Hematopoietic multipotent progenitor cell treated with erythropoietin and hydrocortisone succinate and interleukin-3 and kit ligand, for 8 days (in vitro differentiated cells): Measurements from ENCODE around the gene CACNA2D3.

Experiments
- DNase-seq: peaks from one replicate; pipeline ENCODE4 v3.0.0-alpha.2; 2015

The CACNA2D3 gene

DNA sequence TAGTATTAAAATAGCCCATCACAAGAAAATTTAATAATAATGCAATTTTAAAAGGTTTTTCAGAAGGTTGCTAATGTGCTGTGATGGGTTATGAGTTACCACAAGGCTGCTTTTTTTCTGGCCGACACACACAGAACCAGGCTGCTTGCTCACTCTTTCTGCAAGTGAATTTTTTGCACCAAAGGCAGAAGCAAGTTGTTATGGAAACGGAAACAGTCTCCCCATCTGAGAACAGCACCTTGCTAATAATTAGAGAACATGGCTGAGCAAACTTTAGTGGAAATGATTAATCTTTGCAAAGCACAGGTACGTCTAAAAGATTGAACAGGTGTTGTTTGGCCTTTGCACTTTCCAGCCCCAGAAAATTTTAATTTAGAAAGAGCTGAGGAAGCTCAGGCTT, 51.0 kb downstream of the CACNA2D3 start:
- no peak for DNase-seq

DNA sequence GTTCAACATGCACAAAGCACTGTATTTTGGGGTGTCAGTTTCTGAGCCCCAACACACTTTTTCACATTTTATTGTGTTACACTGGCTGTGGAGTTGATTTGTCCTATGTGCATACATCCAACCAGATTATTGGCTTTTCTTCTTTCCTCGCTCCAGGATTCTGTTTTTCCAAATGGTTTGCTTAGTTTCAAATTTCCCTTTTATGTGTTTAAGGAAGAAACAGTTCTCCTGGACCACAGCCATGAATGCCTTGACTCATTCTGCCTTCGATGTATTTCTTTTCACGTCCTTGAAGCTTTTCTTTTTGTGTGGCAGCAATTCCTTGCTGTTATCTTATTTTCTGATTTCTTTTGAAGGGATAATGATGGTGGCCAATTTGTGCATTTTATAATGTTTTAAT, 53.8 kb downstream of the CACNA2D3 start:
- no peak for DNase-seq

DNA sequence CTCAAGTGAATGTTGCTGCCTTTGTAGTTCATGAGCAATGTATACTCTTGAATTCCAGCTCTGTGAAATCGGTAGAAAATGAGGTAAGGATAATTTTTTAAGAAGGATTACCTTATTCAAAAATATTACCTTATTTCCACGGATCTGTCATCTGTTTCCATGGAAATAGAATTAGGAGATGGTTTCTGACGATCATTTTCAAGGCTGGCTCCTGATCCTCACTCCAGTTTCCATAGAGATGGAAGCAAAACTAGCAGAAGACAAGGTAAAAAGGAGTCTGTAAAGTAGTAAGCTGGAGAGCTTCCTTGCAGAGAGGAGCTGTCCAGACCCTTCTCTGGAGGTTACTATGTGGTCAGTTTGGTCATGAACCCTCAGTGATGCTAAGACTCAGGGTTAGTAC, 55.5 kb downstream of the CACNA2D3 start:
- no peak for DNase-seq

DNA sequence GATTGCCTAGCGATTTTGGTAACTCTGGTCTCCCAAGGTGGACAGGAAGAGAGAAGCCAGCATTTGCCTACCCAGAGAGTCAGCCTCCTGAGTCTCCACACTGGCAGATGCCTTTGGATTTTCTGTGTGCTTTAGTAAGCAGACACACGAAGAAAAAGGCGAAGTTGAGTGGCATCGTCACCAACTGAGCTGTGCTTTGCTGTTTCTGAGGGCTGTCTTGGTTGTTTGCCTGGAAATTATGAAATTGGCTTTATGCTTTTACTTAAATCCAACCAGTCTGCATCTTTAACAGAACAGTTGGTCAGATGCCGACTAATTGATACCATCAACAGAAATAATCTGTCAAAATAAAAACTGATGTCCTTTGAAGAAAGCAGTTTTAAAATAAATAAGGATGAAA, 56.0 kb downstream of the CACNA2D3 start:
- DNase-seq: no peak

DNA sequence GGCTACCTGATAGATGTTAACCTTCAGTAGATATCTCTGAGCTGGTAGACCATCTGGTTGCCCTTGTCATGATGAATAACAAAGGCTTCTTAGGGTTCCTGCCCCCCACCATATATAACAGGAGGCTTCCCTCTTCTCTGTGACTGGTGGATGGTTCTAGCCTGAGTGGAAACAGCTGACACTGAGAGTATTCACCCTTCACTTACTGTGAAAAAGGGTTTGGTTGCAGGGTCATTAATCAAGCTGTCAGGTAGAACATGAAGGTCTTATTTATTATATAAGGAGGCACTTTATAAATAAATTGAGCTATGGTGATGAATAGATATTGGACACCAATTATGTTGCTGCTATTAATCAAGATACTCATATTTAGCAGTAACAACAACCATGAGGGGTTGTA, 58.6 kb downstream of the CACNA2D3 start:
- DNase-seq: no peak

DNA sequence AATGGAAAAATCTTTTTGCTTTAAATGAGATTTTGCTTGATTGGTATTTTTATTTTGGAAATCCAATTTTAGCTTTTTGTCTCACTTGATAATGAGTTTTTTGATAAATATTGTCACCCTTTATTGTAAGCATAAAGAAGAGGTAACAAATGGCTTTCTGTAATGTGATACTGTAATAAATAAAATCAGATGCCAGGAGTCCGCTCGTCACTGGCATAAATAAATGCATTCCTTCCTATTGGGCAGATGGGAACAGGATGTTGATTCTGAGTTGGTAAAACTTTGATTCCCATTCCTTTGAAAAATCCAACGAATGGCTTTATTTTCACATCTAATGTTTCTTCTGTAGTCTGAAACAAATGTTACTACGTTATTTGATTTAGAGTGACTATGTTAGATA, 59.9 kb downstream of the CACNA2D3 start:
- no peak for DNase-seq

DNA sequence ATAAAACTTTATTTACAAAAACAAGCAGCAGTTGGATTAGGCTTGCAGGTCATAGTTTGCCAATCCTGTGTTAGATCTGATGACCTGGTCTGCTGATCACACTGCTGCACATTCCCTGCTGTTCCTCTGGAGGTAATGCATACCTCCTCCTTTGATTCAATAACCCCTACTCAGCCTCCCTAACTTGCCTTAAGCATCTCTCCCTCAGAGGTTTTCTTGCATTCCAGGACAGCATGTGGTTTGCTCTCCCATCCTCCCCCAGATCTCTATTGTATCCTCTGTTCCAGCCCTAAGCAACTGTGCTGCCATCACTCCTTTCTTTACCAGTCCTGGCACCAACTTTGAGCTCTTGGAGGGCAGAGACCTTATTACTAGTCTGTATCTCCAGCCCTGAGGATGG, 63.4 kb downstream of the CACNA2D3 start:
- no peak for DNase-seq

DNA sequence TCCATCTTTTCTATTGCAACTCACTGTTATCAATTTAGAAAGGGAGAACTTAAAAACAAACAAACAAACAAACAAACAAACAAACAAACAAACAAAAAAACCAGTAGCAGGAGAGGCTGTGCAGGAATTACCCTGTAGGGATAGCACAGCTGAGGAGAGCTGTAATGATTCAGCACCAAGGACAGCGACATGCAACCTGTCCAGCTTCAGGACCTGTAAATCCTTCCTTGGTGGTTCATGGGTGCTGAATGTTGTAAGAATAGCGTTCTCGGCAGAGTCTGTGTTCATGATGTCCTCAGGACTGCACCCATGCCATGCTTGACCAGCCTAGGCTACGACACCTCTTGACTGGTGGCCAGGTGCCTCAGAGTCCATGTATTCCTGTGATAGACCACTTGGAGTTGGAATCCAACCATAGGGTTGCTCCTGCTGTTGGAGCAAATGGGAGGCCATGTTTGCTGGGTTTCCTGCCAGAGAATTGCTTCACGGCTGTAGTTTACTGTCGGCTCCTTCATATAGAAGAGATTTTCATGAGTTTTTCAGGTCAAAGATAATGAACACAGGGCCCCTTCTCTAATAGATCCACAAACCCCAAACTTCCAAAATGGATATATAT, 65.9 kb downstream of the CACNA2D3 start:
- DNase-seq: peak; percentile 50

DNA sequence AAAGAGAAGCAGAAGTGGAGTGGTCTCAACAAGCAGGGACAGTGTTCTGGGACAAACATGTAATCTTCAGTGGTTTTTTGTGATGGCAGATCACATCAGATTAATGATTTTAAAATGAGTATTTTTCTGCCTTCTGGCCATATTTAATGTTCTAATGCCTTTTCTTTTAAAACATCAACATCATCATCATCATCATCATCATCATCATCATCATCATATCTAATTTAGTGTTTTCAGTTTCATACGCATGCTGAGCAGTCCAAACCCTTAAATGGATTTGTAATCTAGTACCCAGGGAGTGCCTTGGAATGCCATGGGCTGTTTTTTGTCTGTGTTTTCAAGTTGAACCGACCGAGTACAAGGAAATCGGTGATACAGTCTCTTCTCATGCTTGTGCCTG, 68.9 kb downstream of the CACNA2D3 start:
- no peak for DNase-seq

DNA sequence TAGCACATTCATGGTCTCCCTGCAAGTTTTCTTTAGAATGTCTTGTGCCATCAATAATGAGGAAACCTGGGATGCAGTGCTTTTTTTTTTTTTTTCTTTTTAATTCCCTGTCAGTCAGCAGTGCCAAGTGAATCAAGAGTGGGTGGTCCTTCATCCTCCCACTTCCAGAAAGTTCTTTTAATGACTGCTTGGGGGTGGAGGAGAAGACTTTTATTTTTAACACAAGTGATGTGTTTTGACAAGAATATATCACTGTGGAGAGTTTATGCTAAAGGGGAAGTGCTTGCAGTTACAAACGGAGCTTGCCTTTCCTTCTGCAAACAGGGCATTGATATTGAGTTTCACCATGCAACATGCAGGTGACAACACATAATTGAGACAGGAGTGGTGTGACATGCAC, 69.7 kb downstream of the CACNA2D3 start:
- no peak for DNase-seq

DNA sequence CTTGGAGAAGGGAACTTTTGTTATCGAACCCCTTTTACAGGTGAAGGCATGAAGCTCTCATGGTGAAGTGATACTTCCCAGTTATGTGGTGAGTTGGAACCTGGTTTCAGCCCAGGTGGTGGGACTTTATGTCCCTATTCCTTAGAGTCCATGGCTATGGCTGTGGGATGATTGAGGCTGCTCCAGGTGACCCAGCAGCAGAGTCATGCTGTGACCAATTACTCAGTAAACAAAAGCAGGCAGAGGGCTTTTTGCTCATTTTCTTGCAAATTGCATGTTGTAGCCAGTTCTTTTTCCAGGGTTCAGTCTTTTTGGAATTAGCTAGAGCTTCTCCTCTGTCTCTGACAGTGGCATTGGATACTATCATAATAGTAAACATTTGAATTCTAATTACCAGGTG, 70.7 kb downstream of the CACNA2D3 start:
- DNase-seq: no peak

DNA sequence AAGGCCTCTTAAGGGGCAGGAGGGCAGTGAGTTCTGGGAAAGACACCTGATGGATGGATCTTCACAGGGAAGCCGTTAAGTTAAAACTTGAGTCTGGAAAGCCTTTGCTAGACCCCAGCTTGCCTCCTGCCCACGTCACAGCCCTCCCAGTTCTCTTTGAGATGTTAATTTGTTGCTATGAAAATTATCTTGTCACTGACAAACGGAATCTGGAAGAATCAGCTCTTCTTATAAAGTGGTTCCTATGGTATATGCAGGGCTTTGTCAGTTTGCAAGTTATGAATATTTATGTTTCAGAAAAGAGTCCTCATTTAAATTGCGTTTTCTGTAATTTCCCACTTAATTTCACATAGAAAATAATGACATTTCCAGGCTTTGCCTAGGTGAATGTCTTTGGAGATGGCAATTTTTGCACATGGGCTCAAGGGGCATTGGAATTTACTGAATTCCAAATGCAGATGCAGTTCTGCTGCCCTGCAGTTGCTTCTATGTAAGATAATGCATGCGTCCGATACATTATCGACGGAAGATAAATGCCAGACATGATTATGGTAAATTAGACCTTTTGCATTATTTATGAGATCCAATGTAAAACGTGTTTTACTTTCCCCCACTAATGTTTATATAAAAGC, 74.1 kb downstream of the CACNA2D3 start:
- no peak for DNase-seq

DNA sequence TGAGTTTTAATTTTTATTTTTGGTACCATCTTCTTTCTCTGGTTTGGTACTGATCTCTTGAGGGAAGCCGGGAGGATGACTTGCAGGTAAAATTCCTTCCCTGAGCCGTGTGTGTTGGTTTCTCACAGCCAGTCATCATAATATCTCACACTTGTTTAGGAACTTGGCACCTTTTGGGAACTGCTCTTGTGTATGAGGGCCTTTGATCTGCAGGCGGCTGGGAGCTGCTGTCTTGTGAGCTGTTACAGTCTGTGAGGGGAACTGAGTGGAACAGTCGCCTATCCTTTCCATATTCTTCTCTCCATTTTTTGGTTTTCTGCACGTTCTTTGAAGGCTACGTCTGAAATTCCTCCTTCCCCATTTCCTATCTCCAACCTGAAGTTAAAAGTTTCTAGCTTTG, 75.2 kb downstream of the CACNA2D3 start:
- DNase-seq: no peak

DNA sequence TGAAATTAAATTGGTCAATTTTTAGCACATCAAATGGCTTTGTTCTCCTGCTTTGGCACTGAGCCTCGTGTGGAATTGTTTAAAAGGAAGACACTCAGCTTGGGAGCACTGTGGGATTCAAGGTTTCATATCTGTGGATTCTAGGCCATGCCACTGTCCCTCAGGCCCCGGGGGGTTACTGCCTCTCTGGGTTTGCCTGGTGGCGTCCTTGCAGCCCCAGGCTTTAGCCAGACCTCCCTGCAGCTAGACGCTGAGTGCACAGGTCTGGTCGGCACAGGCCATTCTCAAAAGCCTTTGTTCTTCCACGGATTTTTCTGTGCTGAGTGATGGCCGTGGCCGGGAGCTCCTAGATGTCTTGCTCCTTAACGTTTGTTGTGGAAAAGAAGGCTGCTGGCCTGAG, 76.2 kb downstream of the CACNA2D3 start:
- no peak for DNase-seq

DNA sequence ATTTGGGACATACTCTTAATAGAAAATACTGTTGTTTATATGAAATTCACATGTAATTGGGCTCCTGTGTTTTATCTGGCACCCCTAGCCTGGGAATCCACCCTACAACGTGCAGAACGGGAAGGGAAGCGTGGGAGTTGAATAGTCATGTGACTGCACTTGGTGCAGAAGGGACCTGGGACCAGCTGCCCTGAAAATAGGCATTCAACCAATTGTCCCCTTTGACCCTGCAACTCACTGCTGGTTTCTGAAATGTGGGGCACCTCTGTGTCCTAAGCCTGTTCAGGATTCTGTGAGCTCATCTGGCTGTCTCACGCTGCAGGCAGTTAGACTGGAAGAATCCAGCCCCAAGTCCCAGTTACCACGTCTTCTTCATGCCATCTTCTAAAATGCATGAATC, 79.7 kb downstream of the CACNA2D3 start:
- DNase-seq: no peak

DNA sequence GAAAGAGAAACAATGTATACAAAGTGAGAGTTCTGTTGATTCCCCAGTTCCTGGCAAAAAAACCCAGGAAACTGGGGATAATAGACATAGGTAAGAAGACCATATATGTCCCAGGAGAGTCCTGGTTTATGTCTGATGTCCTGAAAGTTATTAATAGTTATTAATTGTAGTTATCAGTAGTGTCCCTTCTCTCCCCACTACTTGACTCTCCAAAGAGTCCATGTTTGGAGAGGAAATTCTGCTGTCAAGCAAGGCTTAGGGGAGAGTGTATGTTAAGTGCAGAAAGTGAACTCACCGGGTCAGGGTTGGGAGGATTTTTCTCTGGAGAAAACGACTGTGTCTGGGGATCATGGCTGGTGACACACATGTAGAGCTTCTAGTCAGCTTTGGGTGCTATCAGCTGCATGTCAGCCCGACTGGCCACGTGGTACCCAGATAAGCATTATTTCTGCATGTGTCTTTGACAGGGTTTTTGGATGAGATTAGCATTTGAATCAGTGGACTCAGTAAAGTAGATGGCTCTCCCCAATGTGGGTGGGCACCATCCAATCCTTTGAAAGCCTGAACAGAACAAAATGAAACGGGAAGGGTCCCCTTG, 80.4 kb downstream of the CACNA2D3 start:
- no peak for DNase-seq

DNA sequence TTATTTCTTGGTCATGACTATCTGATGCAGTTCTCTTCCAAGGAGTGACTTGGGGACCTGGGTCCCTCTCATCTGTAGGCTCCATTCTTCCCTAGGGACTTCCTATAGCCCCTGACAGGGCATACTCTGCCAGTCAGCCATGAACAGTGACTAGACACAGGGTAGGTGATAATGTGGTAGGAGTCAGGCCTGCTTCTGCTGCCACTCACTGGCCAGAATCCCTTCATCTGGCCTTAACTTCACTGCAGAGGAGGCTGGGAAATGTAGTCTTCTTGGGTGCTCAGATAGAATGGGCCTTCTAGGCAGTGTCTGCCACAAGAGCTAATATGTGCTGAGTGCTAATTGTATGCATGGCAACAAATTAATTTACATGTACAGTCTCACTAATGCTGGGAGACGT, 84.5 kb downstream of the CACNA2D3 start:
- DNase-seq: no peak

DNA sequence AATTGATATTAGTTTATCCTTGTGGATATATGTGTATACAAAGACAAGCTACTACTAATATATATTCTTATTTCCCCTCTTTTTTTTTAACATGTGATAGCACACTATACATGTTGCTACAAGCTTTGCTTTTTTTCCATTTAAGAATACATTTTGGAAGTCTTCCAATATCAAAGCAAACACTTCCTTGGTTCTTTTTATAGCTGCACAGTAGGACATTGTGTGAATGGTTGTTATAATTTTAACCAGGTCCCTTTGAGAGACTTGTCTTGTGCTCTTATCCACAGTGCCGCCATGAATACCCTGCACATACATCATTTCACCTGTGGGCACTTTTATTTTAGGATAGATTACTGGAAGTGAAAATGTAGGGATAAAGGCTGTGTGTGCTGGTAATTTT, 88.7 kb downstream of the CACNA2D3 start:
- no peak for DNase-seq

DNA sequence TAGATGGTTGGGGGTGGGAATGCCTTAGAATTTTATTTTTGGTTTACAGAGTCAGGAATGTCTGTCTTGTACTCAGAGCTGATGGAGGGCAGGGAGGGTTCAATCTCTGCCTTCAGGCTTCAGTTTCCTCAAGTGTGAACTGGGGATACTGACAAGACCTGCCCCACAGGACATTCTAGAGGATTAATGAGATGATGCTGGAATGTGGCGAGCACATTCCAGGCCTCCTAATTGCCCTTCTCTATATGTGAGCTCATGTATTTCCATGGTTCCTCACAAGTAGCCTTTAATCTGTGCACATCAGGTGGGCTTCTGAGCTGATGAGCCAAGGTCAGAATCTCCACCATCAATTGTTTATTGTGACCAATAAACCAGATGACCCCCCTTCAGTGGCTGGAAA, 90.4 kb downstream of the CACNA2D3 start:
- DNase-seq: no peak

DNA sequence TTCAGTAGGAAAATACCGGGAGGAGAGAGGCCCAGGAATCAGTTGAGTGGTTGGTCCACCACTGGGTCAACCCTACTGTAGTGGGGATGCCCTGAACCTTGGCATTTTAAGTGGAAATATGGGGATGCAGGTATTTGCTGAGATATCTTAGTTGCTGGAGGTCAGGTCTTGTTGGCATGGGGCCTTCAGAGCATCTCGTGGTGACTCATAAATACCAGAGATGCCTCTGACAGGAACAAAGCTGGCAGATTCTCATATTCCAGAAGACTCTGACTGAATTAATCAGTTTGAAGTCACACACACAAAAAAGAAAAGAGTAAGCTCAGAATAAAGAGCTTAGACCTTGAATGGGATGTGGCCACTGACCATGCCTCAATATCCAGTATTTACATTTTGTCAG, 91.6 kb downstream of the CACNA2D3 start:
- no peak for DNase-seq

DNA sequence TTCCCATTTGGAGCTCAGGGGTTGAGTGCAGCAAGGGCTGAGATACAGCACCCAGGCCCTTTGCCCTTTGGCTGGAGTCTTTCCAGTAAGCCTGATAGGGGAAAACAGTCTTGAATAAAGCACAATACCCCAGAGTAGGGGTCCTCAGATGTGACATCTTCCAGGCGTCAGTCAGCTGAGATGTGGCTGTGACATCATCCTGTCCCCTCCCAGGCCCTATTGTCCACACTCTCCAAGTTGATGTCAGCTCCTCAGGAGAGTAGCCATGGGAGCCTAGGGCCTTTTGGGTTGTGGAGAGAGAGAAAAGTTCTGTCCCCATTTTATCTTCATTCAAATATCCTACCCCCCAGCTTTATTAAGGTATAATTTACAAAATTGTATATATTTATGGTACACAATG, 92.5 kb downstream of the CACNA2D3 start:
- DNase-seq: no peak

DNA sequence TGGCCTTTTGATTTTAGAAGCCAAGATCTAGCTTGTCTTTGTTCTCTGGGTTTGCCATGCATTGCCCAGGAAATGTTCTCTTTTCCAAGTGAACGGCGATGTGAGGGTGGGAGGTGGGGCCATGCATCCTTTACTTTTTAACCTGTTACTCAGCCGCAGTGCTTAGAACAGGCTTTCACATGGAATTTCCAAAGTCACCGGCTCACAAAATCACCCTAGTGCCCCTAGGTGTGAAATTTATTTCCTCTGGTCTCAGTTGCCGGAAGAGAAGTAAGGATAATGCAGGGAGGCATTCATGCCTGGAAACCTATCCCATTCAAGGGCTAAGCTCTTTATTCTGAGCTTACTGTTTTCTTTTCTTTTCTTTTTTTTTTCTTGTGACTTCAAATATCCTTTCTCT, 93.2 kb downstream of the CACNA2D3 start:
- no peak for DNase-seq

DNA sequence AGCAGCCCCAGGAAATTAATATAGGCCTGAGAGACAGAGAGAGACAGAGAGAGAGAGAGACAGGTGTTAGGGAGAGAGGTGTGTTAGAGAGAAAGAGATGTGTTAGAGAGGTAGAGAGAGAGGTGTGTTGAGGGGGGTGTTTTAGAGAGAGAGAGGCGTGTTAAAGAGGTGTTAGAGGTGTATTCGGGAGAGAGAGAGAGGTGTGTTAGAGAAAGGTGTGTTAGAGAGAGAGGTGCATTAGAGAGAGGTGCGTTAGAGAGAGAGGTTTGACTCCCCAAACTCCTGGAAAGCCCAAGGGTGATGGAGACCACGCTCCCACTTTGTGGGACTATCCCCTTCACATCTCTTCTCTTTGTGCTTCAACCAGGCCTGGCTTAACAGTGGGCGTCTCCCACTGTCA, 95.5 kb downstream of the CACNA2D3 start:
- no peak for DNase-seq

DNA sequence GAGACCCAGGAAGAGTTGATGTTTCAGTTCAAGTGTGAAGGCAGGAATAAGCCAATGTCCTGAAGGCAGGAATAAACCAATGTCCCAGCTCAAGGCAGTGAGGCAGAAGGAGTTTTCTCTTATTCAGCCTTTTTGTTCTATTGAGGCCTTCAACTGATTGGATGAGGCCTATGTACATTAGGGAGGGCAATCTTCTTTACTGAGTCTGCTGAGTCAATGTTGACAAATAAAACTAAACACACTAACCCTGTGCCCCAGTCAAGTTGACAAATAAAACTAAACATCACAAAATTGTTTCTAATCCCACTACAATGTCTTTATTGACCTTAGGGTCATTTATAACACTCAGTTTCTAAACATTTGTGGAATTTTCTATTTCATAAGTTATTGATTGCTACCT, 100.0 kb downstream of the CACNA2D3 start:
- no peak for DNase-seq

DNA sequence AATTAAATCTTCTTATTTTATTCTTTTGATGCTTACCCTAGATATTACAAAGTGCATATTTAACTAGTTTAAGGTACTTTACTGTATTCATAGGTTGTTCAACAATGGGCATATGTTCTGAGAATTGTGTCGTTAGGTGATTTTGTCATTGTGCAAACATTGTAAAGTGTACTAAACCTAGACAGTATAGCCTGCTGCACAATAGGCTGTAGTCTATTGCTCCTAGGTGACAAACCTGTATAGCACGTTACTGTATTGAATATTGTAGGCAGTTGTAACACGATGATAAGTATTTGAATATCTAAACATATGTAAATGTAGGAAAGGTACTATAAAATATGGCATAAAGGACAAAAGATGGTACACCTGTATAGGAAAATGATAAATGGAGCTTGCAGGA, 100.7 kb downstream of the CACNA2D3 start:
- DNase-seq: no peak
